ENCODE data around the gene MARCHF9.

DNA sequence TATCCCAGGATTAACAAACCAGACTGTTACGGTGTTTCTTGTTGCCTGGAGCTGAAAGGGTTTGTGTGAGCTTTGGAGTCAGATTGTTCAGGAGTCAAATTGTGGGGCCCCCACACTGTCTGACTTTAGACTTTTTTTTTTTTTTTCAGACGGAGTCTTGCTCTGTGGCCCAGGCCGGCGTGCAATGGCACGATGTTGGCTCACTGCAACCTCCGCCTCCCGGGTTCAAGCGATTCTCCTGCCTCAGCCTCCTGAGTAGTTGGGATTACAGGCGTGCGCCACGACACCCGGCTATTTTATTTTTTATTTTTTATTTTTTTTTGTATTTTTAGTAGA lies 28.5 kb downstream of the MARCHF9 start:
- TF ChIP-seq, protein P1, sequence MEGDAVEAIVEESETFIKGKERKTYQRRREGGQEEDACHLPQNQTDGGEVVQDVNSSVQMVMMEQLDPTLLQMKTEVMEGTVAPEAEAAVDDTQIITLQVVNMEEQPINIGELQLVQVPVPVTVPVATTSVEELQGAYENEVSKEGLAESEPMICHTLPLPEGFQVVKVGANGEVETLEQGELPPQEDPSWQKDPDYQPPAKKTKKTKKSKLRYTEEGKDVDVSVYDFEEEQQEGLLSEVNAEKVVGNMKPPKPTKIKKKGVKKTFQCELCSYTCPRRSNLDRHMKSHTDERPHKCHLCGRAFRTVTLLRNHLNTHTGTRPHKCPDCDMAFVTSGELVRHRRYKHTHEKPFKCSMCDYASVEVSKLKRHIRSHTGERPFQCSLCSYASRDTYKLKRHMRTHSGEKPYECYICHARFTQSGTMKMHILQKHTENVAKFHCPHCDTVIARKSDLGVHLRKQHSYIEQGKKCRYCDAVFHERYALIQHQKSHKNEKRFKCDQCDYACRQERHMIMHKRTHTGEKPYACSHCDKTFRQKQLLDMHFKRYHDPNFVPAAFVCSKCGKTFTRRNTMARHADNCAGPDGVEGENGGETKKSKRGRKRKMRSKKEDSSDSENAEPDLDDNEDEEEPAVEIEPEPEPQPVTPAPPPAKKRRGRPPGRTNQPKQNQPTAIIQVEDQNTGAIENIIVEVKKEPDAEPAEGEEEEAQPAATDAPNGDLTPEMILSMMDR (IDR thresholded peaks at IDR 0.05; ENCODE audit: low read depth, low read length): no peak
- no peak for TF ChIP-seq POLR2A (IDR thresholded peaks at IDR 0.05; ENCODE audit: extremely low read depth, insufficient read length)

All from NB4 (cell line).